NT2/D1 (cell line): ENCODE measurements around the gene OR14J1.

Source experiments
- DNase-seq: peaks from one replicate; pipeline ENCODE4 v3.0.0-alpha.2; 2011; ENCODE audit warnings: low read depth, low spot score
- H3K27me3 ChIP-seq: 2 replicates; pipeline ENCODE4 v1.6.0; 2011; ENCODE audit warnings: mild to moderate bottlenecking; ENCODE audit not compliant: insufficient read length, insufficient read depth
- H3K36me3 ChIP-seq: 2 replicates; pipeline ENCODE4 v1.6.1; 2011; ENCODE audit warnings: mild to moderate bottlenecking, low read length, mixed read lengths; ENCODE audit not compliant: insufficient read depth, insufficient read length
- H3K4me1 ChIP-seq: 2 replicates; pipeline ENCODE4 v1.5.1; 2011; ENCODE audit not compliant: insufficient read depth, insufficient read length
- H3K4me3 ChIP-seq: 2 replicates; pipeline ENCODE4 v1.5.1; 2011; ENCODE audit warnings: low read depth; ENCODE audit not compliant: insufficient read length
- H3K9ac ChIP-seq: 2 replicates; pipeline ENCODE4 v1.6.0; 2011; ENCODE audit warnings: low read depth; ENCODE audit not compliant: insufficient read length
- H3K9me3 ChIP-seq: 2 replicates; pipeline ENCODE4 v1.5.1; 2011; ENCODE audit warnings: mild to moderate bottlenecking, low read length; ENCODE audit not compliant: insufficient read depth
- SUZ12 ChIP-seq: IDR thresholded peaks from 2 replicates; pipeline ENCODE4 v1.6.1; 2011; ENCODE audit not compliant: insufficient read length, insufficient read depth; ENCODE audit errors: extremely low read depth
- YY1 ChIP-seq: IDR thresholded peaks from 2 replicates; pipeline ENCODE4 v1.6.1; 2011; ENCODE audit not compliant: insufficient read length, insufficient read depth
- ZNF274 ChIP-seq: IDR thresholded peaks from 2 replicates; pipeline ENCODE4 v1.6.1; 2011; ENCODE audit warnings: mild to moderate bottlenecking, low read depth, low read length

OR14J1 gene

GRCh38 chr6:29301316-29301715 lies at the start of gene OR14J1:
OR14J1 (plus strand) TSS chr6:29301701; CDS start chr6:29306690, 4,989 bp downstream.
- H3K9ac ChIP-seq = no peak within 1 kb of the TSS
- DNase-seq = no peak
- H3K4me1 ChIP-seq = no peaks in the 10 kb centered on the region
- no peak within 1 kb of the TSS for H3K4me3 ChIP-seq
- no peaks in the 10 kb centered on the region for H3K9me3 ChIP-seq
- no peaks in the 10 kb centered on the region for H3K36me3 ChIP-seq
- no peak for TF ChIP-seq ZNF274
- TF ChIP-seq YY1 = no peak
- TF ChIP-seq SUZ12 = no peak
- no peaks in the 10 kb centered on the region for H3K27me3 ChIP-seq

- Histone ChIP-seq H3K27me3 (no peaks in the 10 kb centered on the region), H3K4me1 (no peaks in the 10 kb centered on the region), H3K9ac (no peak overlapping the region), H3K36me3 (no peaks in the 10 kb centered on the region), H3K9me3 (0 out of 2 replicates have a peak, but pooled peaks cover 13% of the 10 kb centered on the region), H3K4me3 (no peak overlapping the region)
- DNase-seq = no peak
- no peak for TF ChIP-seq ZNF274
- TF ChIP-seq SUZ12 = no peak
- no peak for TF ChIP-seq YY1
Observed at GRCh38 chr6:29251736-29252135, 49.8 kb upstream of the OR14J1 start.

- Histone ChIP-seq H3K27me3 (no peaks in the 10 kb centered on the region), H3K36me3 (no peaks in the 10 kb centered on the region), H3K9ac (no peak overlapping the region), H3K9me3 (0 out of 2 replicates have a peak, but pooled peaks cover 13% of the 10 kb centered on the region), H3K4me3 (no peak overlapping the region), H3K4me1 (no peaks in the 10 kb centered on the region)
- TF ChIP-seq ZNF274 = no peak
- no peak for TF ChIP-seq SUZ12
- no peak for TF ChIP-seq YY1
- DNase-seq = no peak
Observed at GRCh38 chr6:29255530-29255929, 46.0 kb upstream of the OR14J1 start.

GRCh38 chr6:29259721-29260120 lies 41.8 kb upstream of the OR14J1 start:
- no peaks in the 10 kb centered on the region; the same call in 1 of the 2 replicates for H3K9me3 ChIP-seq
- H3K4me1 ChIP-seq = no peaks in the 10 kb centered on the region
- no peak overlapping the region for H3K9ac ChIP-seq
- H3K36me3 ChIP-seq = no peaks in the 10 kb centered on the region
- H3K4me3 ChIP-seq = no peak overlapping the region
- DNase-seq = no peak
- no peak for TF ChIP-seq SUZ12
- no peak for TF ChIP-seq ZNF274
- no peaks in the 10 kb centered on the region for H3K27me3 ChIP-seq

- DNase-seq = no peak
- Histone ChIP-seq H3K9me3 (no peaks in the 10 kb centered on the region; the same call in 1 of the 2 replicates), H3K9ac (no peak overlapping the region), H3K4me3 (no peak overlapping the region), H3K27me3 (no peaks in the 10 kb centered on the region), H3K36me3 (no peaks in the 10 kb centered on the region), H3K4me1 (no peaks in the 10 kb centered on the region)
- TF ChIP-seq YY1 (no peak), SUZ12 (no peak), ZNF274 (no peak)
Observed at GRCh38 chr6:29263001-29263400, 38.5 kb upstream of the OR14J1 start.

GRCh38 chr6:29294499-29294914 lies 7.0 kb upstream of the OR14J1 start:
- H3K4me1 ChIP-seq = no peaks in the 10 kb centered on the region
- no peak for DNase-seq
- H3K36me3 ChIP-seq = no peaks in the 10 kb centered on the region
- no peaks in the 10 kb centered on the region for H3K27me3 ChIP-seq
- no peaks in the 10 kb centered on the region; the same call in 1 of the 2 replicates for H3K9me3 ChIP-seq
- TF ChIP-seq ZNF274 = no peak
- TF ChIP-seq SUZ12 = no peak
- no peak for TF ChIP-seq YY1
- H3K4me3 ChIP-seq = no peak overlapping the region
- no peak overlapping the region for H3K9ac ChIP-seq

- Histone ChIP-seq H3K4me1 (no peaks in the 10 kb centered on the region), H3K4me3 (no peak overlapping the region), H3K36me3 (no peaks in the 10 kb centered on the region), H3K9me3 (no peaks in the 10 kb centered on the region; the same call in 1 of the 2 replicates), H3K9ac (no peak overlapping the region), H3K27me3 (no peaks in the 10 kb centered on the region)
- no peak for DNase-seq
- TF ChIP-seq ZNF274 = no peak
- no peak for TF ChIP-seq YY1
- TF ChIP-seq SUZ12 = no peak
Observed at GRCh38 chr6:29295181-29295585, 6.3 kb upstream of the OR14J1 start.

- no peak for TF ChIP-seq SUZ12
- Histone ChIP-seq H3K9me3 (no peaks in the 10 kb centered on the region; the same call in 1 of the 2 replicates), H3K4me3 (no peak overlapping the region), H3K4me1 (no peaks in the 10 kb centered on the region), H3K9ac (no peak overlapping the region), H3K27me3 (no peaks in the 10 kb centered on the region), H3K36me3 (no peaks in the 10 kb centered on the region)
- no peak for DNase-seq
Observed at GRCh38 chr6:29295623-29296022, 5.9 kb upstream of the OR14J1 start.
